GM23338 (cell line): Measurements from ENCODE around the gene GTSE1.

Experiments
- CREB1 ChIP-seq: fragments of 250-450 bp; sonication (Bioruptor Pico); IDR thresholded peaks from 2 replicates; pipeline ENCODE4 v1.5.0; 2020; ENCODE audit warnings: low read depth, mild to moderate bottlenecking, moderate library complexity
- POLR2AphosphoS5 ChIP-seq: IDR thresholded peaks from 2 replicates; pipeline ENCODE4 v1.6.1; 2016; ENCODE audit warnings: antibody characterized with exemption, low read depth
- TF ChIP-seq, protein P1 (sequence below), 2 experiments: fragments of 200-600 bp in 1 of 2; sonication (generic) in 1 of 2; conservative IDR thresholded peaks; 2 replicates each; pipeline versions ENCODE4 v1.5.1 to v1.6.1; 2016 to 2017; ENCODE audit warnings: antibody characterized with exemption in 2 of 2, low read depth in 2 of 2, mild to moderate bottlenecking in 2 of 2, moderate library complexity in 1 of 2
- TF ChIP-seq, protein P2 (sequence below): IDR thresholded peaks from one replicate; pipeline ENCODE4 v1.6.1; 2018; ENCODE audit warnings: antibody characterized with exemption; ENCODE audit not compliant: unreplicated experiment

DNA sequence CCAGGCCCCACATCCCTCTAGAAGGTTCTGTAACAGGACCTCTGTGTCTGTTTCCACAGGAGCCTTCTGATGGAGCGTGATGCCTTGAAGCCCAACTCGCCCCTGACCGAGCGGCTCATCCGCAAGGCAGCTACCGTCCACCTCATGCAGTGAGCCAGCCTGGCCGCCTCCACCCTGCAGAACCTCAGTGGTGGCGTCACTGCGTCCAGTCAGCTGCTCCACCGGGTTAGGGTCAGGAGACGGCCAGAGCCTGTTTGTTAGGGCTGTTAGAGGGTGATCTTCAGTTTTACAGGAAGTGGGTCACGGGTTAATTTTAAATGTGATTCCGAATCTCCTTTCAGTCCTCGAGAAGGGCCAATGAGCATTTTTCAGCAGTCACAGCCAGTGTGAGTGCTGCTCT lies 3.9 kb upstream of the GTSE1 start:
- TF ChIP-seq, protein P1, sequence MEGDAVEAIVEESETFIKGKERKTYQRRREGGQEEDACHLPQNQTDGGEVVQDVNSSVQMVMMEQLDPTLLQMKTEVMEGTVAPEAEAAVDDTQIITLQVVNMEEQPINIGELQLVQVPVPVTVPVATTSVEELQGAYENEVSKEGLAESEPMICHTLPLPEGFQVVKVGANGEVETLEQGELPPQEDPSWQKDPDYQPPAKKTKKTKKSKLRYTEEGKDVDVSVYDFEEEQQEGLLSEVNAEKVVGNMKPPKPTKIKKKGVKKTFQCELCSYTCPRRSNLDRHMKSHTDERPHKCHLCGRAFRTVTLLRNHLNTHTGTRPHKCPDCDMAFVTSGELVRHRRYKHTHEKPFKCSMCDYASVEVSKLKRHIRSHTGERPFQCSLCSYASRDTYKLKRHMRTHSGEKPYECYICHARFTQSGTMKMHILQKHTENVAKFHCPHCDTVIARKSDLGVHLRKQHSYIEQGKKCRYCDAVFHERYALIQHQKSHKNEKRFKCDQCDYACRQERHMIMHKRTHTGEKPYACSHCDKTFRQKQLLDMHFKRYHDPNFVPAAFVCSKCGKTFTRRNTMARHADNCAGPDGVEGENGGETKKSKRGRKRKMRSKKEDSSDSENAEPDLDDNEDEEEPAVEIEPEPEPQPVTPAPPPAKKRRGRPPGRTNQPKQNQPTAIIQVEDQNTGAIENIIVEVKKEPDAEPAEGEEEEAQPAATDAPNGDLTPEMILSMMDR (conservative IDR thresholded peaks at IDR 0.05; ENCODE audit: low read depth in 2 of 2), result no peak
- TF ChIP-seq CREB1 (CRISPR knock-in tag), result no peak
- TF ChIP-seq, protein P2, sequence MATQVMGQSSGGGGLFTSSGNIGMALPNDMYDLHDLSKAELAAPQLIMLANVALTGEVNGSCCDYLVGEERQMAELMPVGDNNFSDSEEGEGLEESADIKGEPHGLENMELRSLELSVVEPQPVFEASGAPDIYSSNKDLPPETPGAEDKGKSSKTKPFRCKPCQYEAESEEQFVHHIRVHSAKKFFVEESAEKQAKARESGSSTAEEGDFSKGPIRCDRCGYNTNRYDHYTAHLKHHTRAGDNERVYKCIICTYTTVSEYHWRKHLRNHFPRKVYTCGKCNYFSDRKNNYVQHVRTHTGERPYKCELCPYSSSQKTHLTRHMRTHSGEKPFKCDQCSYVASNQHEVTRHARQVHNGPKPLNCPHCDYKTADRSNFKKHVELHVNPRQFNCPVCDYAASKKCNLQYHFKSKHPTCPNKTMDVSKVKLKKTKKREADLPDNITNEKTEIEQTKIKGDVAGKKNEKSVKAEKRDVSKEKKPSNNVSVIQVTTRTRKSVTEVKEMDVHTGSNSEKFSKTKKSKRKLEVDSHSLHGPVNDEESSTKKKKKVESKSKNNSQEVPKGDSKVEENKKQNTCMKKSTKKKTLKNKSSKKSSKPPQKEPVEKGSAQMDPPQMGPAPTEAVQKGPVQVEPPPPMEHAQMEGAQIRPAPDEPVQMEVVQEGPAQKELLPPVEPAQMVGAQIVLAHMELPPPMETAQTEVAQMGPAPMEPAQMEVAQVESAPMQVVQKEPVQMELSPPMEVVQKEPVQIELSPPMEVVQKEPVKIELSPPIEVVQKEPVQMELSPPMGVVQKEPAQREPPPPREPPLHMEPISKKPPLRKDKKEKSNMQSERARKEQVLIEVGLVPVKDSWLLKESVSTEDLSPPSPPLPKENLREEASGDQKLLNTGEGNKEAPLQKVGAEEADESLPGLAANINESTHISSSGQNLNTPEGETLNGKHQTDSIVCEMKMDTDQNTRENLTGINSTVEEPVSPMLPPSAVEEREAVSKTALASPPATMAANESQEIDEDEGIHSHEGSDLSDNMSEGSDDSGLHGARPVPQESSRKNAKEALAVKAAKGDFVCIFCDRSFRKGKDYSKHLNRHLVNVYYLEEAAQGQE, result no peak
- TF ChIP-seq POLR2AphosphoS5, result no peak
